NCI-H82 (cell line): Measurements from ENCODE around the gene CPT1A.

Source experiments
- DNase-seq: peaks from one replicate; lab custom pipeline; 2025; lab: John Stamatoyannopoulos, UW

CPT1A gene

GRCh38 chr11:68854273-68854958 lies 12.7 kb upstream of the CPT1A start:
- no peak for DNase-seq

- DNase-seq = no peak
These were observed 10.9 kb upstream of the CPT1A start for GRCh38 chr11:68852628-68853027.

- DNase-seq = no peak
These were observed 6.7 kb upstream of the CPT1A start for GRCh38 chr11:68848429-68848828.

GRCh38 chr11:68847395-68847794 lies 5.7 kb upstream of the CPT1A start:
- no peak for DNase-seq

- no peak for DNase-seq
These were observed 3.8 kb upstream of the CPT1A start for GRCh38 chr11:68845351-68846002.

DNA sequence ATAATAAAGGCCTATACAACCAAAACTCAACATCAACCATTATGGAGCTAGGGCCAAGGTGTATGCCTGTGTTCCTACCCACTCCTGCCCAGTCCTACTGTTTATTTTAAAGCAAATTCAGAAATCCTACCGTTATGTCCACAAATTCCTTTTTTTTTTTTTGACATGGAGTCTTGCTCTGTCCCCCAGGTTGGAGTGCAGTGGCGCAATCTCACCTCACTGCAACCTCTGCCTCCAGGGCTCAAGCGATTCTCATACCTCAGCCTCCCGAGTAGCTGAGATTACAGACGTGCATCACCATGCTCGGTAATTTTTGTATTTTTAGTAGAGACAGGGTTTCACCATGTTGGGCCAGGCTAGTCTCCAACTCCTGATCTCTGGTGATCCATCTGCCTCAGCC lies 3.1 kb upstream of the CPT1A start:
- no peak for DNase-seq

DNA sequence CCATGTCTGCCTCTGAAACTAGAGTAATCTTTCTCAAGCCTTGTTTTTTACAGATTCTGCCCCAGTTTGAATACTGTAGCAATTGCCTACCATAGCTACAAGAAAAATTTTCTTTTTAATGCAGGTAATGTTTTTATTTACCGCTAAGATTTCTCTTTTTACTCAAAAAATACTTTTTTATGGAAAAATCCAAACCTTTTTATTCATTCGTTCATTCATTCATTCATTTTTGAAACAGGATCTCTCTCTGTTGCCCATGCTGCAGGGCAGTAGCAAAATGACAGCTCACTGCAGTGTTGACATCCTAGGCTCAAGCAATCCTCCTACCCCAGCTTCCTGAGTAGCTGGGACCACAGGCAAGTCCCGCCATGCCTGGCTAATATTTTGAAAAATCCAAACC lies 2.7 kb upstream of the CPT1A start:
- no peak for DNase-seq

DNA sequence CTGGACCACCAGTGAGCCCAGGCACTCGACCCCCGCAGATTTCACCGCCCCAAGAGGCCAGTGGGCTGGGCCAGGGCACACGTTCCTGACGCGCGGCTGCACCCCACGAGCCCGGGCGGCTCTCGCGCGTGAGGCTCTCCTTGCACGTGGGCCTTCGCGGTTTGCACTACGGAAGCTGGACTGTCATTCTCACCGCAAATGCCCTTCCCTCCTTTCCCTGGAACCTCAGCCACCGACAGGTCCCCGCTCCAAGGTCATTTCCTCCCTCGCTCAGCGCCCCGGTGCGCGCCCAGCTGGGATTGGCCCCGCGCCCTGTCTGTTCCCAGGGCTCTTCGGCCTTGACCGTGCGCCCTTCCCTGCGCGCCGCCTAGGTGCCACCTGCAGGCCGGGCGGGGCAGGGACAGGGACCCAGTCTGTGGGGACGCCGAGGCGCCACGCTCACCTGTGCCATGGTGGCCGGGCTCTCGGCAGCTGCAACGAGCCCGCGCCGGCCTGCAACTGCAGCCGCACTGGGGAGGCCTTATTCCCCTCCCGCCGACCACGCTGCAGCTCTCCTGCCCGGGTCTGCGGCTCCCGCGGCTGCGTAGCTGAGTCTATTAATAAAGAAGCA lies 2.1 kb upstream of the CPT1A start:
- peak; percentile 68 for DNase-seq

DNA sequence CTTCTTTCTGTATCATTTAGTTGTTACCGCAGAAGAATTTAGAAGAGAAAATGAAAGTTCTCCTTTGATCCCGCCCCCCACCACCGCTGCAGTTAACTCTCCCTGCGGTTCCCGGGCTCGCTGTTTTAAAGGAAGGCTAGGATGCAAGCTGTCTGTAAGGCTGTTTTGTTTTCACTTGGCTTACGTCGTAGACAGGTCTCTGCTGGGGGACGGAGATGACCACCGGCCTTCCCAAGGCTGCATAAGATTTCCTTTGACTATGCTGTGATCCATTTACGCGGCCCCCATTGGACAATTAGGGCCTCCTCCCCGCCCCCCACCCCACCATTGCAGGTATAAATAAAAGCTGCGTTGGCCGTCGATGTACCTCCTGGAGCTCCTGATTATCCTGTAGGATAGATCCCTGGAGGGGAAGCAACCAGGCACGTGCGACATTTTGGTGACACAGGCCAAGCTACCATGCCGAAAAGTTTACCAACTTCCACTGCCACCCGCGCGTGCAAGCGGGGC lies 1.4 kb upstream of the CPT1A start:
- no peak for DNase-seq

GRCh38 chr11:68842427-68843051 lies 823 bp upstream of the CPT1A start:
- no peak for DNase-seq

GRCh38 chr11:68840661-68841653 lies 759 bp downstream of the CPT1A start:
- DNase-seq = no peak

GRCh38 chr11:68839911-68840641 lies 1.6 kb downstream of the CPT1A start:
- no peak for DNase-seq

DNA sequence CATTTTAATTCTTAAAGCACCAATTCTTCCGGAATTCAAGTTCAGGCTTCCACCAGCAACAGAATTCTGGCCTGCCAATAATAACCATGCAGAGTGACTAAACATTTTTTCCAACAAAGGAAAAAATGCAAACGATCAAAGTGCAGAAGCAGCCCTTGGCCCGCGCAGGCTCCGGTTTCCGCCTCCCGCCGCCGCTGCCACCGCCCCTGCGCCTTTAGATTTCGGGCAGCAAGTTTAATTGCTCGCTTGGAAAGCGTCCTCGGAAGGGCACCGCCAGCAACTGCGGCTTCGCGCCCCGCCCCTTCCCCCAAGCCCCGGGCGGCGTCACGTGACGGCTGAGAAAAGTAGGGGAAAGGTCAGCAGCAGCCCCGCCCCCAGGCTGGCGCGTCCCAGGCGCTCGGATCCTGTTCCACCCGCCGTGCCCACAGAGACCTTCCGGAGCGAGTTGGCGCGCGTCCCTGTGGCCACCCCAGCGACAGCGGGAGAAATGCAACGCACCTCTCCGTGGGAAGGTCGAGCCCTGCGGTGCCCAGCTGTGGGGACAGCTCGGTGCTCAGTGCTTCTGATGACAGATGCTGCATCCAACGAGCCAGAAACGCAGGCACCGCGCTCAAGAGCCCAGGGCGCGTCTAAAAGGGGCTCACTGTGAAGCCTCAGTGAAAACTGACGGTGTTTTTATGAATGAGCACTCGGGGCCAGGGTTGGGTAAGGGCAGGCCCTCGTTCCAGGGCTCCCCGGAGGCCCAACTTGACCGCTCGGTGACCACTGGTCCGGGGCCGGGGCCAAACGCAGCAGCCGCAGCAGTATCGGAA lies 2.5 kb downstream of the CPT1A start:
- peak; percentile 92 for DNase-seq

DNA sequence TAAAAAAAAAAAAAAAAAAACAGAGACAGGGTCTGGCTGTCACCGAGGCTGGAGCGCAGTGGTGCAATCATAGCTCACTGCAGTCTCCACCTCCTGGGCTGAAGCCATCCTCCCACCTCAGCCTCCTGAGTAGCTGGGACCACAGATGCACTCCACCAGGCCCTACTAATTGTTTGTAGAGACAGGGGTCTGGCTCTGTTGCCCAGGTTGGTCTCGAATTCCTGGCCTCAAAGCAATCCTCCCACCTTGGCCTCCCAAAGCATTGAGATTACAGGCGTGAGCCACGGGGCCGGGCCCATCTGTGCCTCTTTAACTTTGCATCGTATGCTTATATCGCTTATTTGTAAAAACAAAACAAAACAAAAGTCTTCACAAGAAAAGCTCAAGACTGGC lies 3.1 kb downstream of the CPT1A start:
- DNase-seq = no peak

- DNase-seq = no peak
These were observed 3.8 kb downstream of the CPT1A start for GRCh38 chr11:68837583-68838571.

GRCh38 chr11:68835749-68836148 lies 6.0 kb downstream of the CPT1A start:
- DNase-seq = no peak

DNA sequence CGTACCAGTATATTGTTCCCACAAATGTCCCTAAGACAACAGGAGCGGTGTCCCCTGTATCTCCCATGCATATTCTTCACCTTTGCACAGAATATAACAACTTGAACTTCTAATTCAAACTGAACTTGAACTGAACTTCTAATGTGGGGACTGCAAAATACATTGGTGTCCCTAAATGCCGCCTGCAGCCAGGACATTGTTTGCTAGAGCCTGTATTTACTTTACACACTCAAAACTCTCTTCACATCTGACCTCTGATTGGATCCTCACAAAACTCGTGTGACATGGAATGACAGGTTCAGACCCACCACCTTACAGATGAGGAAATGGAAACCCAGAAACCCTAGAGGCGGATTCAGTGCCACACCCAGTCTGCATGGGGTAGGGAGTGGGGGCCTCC lies 6.4 kb downstream of the CPT1A start:
- no peak for DNase-seq

DNA sequence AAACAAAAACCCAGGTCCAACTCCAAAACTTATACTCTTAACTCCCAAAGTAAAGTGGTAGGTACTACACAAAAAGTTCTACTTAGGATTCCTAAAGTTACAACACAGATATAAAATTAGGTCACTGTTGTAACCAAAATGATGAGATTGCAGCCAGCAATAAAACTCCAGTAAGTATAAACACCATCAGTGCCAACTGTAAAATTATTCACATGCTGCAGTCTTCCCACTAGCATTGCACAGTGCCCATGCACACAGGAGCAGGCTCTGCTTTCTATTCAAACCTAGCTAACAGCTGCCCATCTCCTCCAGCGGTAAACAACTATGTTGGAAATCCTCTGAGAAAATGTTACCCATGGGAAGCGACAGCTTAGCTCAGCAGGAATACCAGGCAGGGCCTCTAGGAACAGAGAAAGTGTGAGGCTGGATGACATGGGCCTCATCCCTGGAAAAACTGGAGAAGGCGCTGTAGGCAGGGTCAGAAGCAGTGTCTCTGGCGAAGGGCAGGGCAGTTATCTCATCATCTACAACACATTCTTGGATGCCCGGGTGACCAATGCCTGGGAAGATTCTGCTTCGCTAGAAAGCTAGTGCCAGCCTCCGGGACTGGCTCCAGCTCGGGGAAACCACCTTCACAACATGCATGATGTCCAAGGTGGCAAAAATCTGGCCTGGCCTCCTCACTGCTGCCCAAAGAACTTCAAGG lies 9.1 kb downstream of the CPT1A start:
- DNase-seq = no peak
